Common myeloid progenitor, CD34-positive (primary cell): ENCODE results near the gene DBR1.

Experiments used
- CTCF ChIA-PET: fragments of 350-600 bp; sonication (Branson Sonifier 250); formaldehyde crosslinking; loops from one replicate; lab custom pipeline; 2021; ENCODE audit warnings: antibody characterized with exemption; lab: Charles Lee
- POLR2A ChIA-PET: fragments of 350-600 bp; sonication (Branson Sonifier 250); formaldehyde crosslinking; loops from one replicate; lab custom pipeline; 2021; ENCODE audit warnings: antibody characterized with exemption; lab: Charles Lee
- DNase-seq, 3 donors: peaks; one replicate each; pipeline versions ENCODE4 v3.0.0 to v3.0.0-alpha.2; 2013
- H3K27ac ChIP-seq, 2 experiments: 1 replicate in 1 of 2; 2 replicates in 1 of 2; pipeline ENCODE4 v1.7.0; 2013; ENCODE audit warnings: inconsistent platforms in 2 of 2, low read length in 2 of 2, mild to moderate bottlenecking in 2 of 2, low read depth in 1 of 2, moderate library complexity in 1 of 2; ENCODE audit not compliant: severe bottlenecking in 2 of 2, insufficient read depth in 1 of 2, poor library complexity in 1 of 2
- H3K27me3 ChIP-seq, 5 experiments: replicated peaks in 2 of 5; 1 replicate in 3 of 5; 2 replicates in 2 of 5; pipeline versions ENCODE4 v1.6.1 to v1.7.0; 2013; ENCODE audit warnings: low read length in 4 of 5, mild to moderate bottlenecking in 2 of 5, moderate library complexity in 2 of 5, inconsistent platforms in 1 of 5; ENCODE audit not compliant: insufficient read depth in 5 of 5, control insufficient read depth in 4 of 5
- H3K36me3 ChIP-seq, 4 experiments: 1 replicate in 2 of 4; 2 replicates in 2 of 4; pipeline versions ENCODE4 v1.6.1 to v1.7.0; 2013; ENCODE audit warnings: low read length in 3 of 4, control low read depth in 1 of 4, mild to moderate bottlenecking in 1 of 4; ENCODE audit not compliant: control insufficient read depth in 4 of 4, insufficient read depth in 4 of 4
- H3K4me1 ChIP-seq, 4 experiments: 1 replicate in 3 of 4; 2 replicates in 1 of 4; pipeline versions ENCODE4 v1.6.1 to v1.7.1; 2013; ENCODE audit warnings: low read length in 3 of 4, mild to moderate bottlenecking in 3 of 4, control low read depth in 1 of 4, inconsistent platforms in 1 of 4, moderate library complexity in 1 of 4; ENCODE audit not compliant: control insufficient read depth in 4 of 4, insufficient read depth in 4 of 4; ENCODE audit errors: control extremely low read depth in 1 of 4
- H3K4me3 ChIP-seq, 7 experiments: 1 replicate in 4 of 7; 2 replicates in 3 of 7; pipeline versions ENCODE4 v1.5.1 to v1.7.0; 2013; ENCODE audit warnings: mild to moderate bottlenecking in 7 of 7, low read length in 6 of 7, moderate library complexity in 6 of 7, inconsistent platforms in 2 of 7, low read depth in 2 of 7, control low read depth in 1 of 7; ENCODE audit not compliant: insufficient read depth in 4 of 7, control insufficient read depth in 1 of 7; ENCODE audit errors: extremely low read depth in 1 of 7
- H3K9me3 ChIP-seq, 5 experiments: 1 replicate in 4 of 5; 2 replicates in 1 of 5; pipeline versions ENCODE4 v1.6.1 to v1.7.1; 2013; ENCODE audit warnings: low read length in 4 of 5, mild to moderate bottlenecking in 2 of 5, inconsistent platforms in 1 of 5, low read depth in 1 of 5, moderate library complexity in 1 of 5; ENCODE audit not compliant: control insufficient read depth in 4 of 5, insufficient read depth in 2 of 5; ENCODE audit errors: control extremely low read depth in 1 of 5
- WGBS: methylation state at CpG from one replicate; pipeline ENCODE4 v1.1.5; 2013; ENCODE audit not compliant: insufficient coverage; 5-methylcytosine and 5-hydroxymethylcytosine counted together

The DBR1 gene

DNA sequence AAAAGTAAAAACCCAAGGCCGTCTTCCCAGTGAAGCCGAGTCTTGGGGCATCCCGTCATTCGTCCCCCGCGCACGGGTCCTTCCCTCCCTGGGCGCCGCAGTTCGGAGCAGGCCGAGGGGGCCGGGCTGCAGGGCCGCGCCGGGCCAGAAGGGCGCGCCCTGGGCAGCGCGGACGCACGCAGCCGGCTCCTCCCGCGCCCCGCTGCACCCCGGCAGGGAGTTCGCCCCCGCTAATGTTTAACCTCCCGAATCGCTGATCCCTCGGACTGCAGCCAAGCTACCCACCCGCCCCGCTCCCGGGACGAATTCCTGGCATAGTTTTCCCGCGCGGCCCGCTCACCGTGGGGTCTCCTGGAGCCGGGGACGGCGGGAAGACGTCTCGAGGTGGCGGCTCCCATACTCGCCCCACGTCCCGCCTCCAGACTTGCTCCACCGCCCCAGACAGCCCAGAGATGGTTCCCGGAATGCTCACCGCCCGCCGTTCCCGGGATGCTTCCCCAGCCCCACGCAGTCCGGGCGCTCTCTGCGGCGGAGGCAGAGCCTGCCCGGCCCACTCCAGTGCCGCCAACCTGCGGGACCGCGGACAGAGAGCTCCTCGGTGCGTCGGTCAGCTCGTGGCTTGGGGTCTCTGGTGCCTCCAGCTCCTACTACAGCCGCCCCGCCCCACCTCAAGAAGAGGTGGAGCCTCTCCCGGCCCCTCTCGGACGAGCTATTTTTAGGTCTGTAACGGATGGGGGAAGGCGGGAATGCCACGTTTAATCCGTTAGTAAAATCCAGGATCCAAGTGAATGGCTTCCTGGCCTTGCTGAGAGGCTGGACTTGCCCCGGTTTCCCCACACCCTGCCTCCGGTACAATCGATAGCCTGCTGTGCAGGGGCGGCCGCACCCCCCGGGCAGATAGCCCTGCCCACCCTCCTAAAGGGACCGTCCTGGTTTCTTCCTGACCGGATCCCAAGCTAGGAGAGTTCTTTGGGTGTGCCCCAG is 59.4 kb downstream of the DBR1 start, which contains the start of gene DZIP1L:
TSS of gene DZIP1L (minus strand) at position 621 of the 984 bp plus-strand sequence. CDS start 11,637 bp downstream, outside the sequence.
- H3K27me3 ChIP-seq: peaks cover 0 to 2% (median 0%) of the 10 kb centered on the region in 5 experiments
- ChIA-PET POLR2A (no interaction called here), CTCF (interaction anchor here (0.9 to 1.6 kb wide), 8 partner anchors 9 to 46 kb away, joined by 3 to 6 read pairs (median 4); no protein-coding TSS in a partner anchor)
- DNase-seq: peak; percentile 31 to 61 (median 48)
- peaks cover 0 to 15% (median 4%) of the 10 kb centered on the region in 4 experiments for H3K4me1 ChIP-seq
- no peaks in the 10 kb centered on the region for H3K36me3 ChIP-seq
- H3K27ac ChIP-seq: no peak within 1 kb of the TSS
- no peaks in the 10 kb centered on the region for H3K9me3 ChIP-seq
- H3K4me3 ChIP-seq: peak within 1 kb of the TSS; percentile 61 to 91 (median 81)
- under 1% methylated on average over 72 of the region's 86 CpGs for WGBS

DNA sequence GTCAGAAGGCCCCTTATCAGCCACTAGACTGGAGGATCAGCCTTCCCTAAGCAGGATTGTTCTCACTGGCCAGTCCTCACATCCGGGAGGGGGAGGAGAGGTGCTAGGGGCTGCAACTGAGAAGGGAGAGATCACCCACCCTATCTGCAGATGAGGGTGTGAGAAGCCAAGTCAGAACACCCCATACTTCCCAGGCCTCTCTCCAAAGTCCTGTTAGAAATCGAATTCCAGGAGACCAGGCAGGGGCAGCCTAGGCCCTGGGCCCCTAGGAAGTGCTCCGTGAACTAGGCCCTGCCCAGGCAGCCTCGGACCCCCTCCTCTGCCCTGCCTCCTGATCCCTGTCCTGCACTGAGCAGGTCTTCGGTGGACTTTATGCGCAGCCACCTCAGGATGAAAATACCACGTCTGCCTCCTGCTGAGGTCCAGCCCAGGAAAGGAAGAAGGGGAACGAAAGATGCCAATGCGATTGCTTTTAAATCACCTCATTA is 60.2 kb downstream of the DBR1 start:
- POLR2A ChIA-PET: no interaction called here
- Histone ChIP-seq H3K27me3 (peaks cover 0 to 2% (median 0%) of the 10 kb centered on the region in 5 experiments), H3K36me3 (no peaks in the 10 kb centered on the region), H3K4me3 (peak overlapping the region in 6 of 7 experiments; percentile 61 to 91 (median 84)), H3K9me3 (no peaks in the 10 kb centered on the region), H3K27ac (no peak overlapping the region), H3K4me1 (peaks cover 0 to 15% (median 4%) of the 10 kb centered on the region in 4 experiments)
- 36% methylated on average over 6 of the region's 9 CpGs for WGBS
- DNase-seq: no peak
- CTCF ChIA-PET: no interaction called here

- Histone ChIP-seq H3K4me1 (peaks cover 0 to 15% (median 4%) of the 10 kb centered on the region in 4 experiments), H3K9me3 (no peaks in the 10 kb centered on the region), H3K27me3 (peaks cover 0 to 2% (median 0%) of the 10 kb centered on the region in 5 experiments), H3K27ac (no peak overlapping the region), H3K36me3 (no peaks in the 10 kb centered on the region), H3K4me3 (no peak overlapping the region)
- WGBS: 89% methylated on average over 1 of the region's 1 CpG
- POLR2A ChIA-PET: no interaction called here
- DNase-seq: peak in 1 of 3 donors; percentile 27
- CTCF ChIA-PET: interaction anchor here (0.7 to 1.1 kb wide), 3 partner anchors 44 to 62 kb away, joined by 3 read pairs; partner anchors contain the start of gene DBR1
Observed at GRCh38 chr3:138113326-138113725, 61.4 kb downstream of the DBR1 start.

GRCh38 chr3:138112362-138112761 is 62.4 kb downstream of the DBR1 start:
- ChIA-PET POLR2A (no interaction called here), CTCF (interaction anchor here (1.6 kb wide), 1 partner anchor 11 kb away, joined by 4 read pairs; no protein-coding TSS in a partner anchor)
- peaks cover 0 to 2% (median 0%) of the 10 kb centered on the region in 5 experiments for H3K27me3 ChIP-seq
- DNase-seq: no peak
- no peaks in the 10 kb centered on the region for H3K36me3 ChIP-seq
- 100% methylated on average over 8 of the region's 8 CpGs for WGBS
- peaks cover 0 to 15% (median 4%) of the 10 kb centered on the region in 4 experiments for H3K4me1 ChIP-seq
- no peak overlapping the region for H3K4me3 ChIP-seq
- H3K9me3 ChIP-seq: no peaks in the 10 kb centered on the region
- H3K27ac ChIP-seq: no peak overlapping the region
